ENCODE results near the gene IRX2. TPM values are rescaled to one million over a fixed set of nuclear protein-coding genes. Genes with fewer than 3 reads are reported as not detected.

IRX2 gene
- total and polyA plus RNA-seq, 9 donors: 0.04 to 0.46 (median 0.15) TPM; not detected in 4

- no peaks in the 10 kb centered on the region for H3K36me3 ChIP-seq
- no peaks in the 10 kb centered on the region for H3K9me3 ChIP-seq
- no peaks in the 10 kb centered on the region for H3K4me1 ChIP-seq (ENCODE audit: insufficient read depth)
- no peak for DNase-seq
- no peaks in the 10 kb centered on the region for H3K27me3 ChIP-seq
- no peak overlapping the region for H3K4me3 ChIP-seq
- H3K27ac ChIP-seq: no peak overlapping the region
- intact Hi-C loops (cut with DNase I): no loop called here
- 83 to 93% (median 84%) methylated on average over 7 to 8 of the region's 8 CpGs for WGBS, 3 donors
- TF ChIP-seq EP300 (IDR thresholded peaks at IDR 0.05): no peak
- TF ChIP-seq POLR2A (IDR thresholded peaks at IDR 0.05): no peak
- TF ChIP-seq CTCF (IDR thresholded peaks at IDR 0.05): no peak
Measured at GRCh38 chr5:2699231-2699630, 52.2 kb downstream of the IRX2 start.

GRCh38 chr5:2698581-2698980 is 52.9 kb downstream of the IRX2 start:
- intact Hi-C loops (cut with DNase I): no loop called here
- no peak for DNase-seq

GRCh38 chr5:2697446-2698200 is 53.9 kb downstream of the IRX2 start:
- no peaks in the 10 kb centered on the region for H3K27me3 ChIP-seq
- intact Hi-C loops (cut with DNase I): no loop called here
- H3K9me3 ChIP-seq: no peaks in the 10 kb centered on the region
- no peak overlapping the region for H3K27ac ChIP-seq
- no peaks in the 10 kb centered on the region for H3K36me3 ChIP-seq
- no peak for DNase-seq
- no peak overlapping the region for H3K4me3 ChIP-seq
- TF ChIP-seq EP300 (IDR thresholded peaks at IDR 0.05) (no peak), CTCF (IDR thresholded peaks at IDR 0.05) (no peak), POLR2A (IDR thresholded peaks at IDR 0.05) (no peak)
- no peaks in the 10 kb centered on the region for H3K4me1 ChIP-seq (ENCODE audit: insufficient read depth)
- WGBS, 3 donors: 81 to 86% (median 84%) methylated on average over 23 of the region's 23 CpGs

More at GRCh38 chr5:2698581-2698980, 52.9 kb downstream of the IRX2 start:
- Histone ChIP-seq H3K4me1 (ENCODE audit: insufficient read depth) (no peaks in the 10 kb centered on the region), H3K27ac (no peak overlapping the region), H3K4me3 (no peak overlapping the region), H3K27me3 (no peaks in the 10 kb centered on the region), H3K36me3 (no peaks in the 10 kb centered on the region), H3K9me3 (no peaks in the 10 kb centered on the region)
- TF ChIP-seq EP300 (IDR thresholded peaks at IDR 0.05): no peak
- no peak for TF ChIP-seq POLR2A (IDR thresholded peaks at IDR 0.05)
- no peak for TF ChIP-seq CTCF (IDR thresholded peaks at IDR 0.05)
- WGBS, 3 donors: 45 to 62% (median 46%) methylated on average over 13 of the region's 13 CpGs

- intact Hi-C loops (cut with DNase I): no loop called here
- TF ChIP-seq EP300 (IDR thresholded peaks at IDR 0.05): no peak
- TF ChIP-seq POLR2A (IDR thresholded peaks at IDR 0.05): no peak
- TF ChIP-seq CTCF (IDR thresholded peaks at IDR 0.05): no peak
- no peak for DNase-seq
- no peaks in the 10 kb centered on the region for H3K36me3 ChIP-seq
- WGBS, 3 donors: 90 to 93% (median 92%) methylated on average over 9 of the region's 9 CpGs
- H3K27me3 ChIP-seq: no peaks in the 10 kb centered on the region
- H3K27ac ChIP-seq: no peak overlapping the region
- H3K4me3 ChIP-seq: no peak overlapping the region
- H3K4me1 ChIP-seq (ENCODE audit: insufficient read depth): no peaks in the 10 kb centered on the region
- no peaks in the 10 kb centered on the region for H3K9me3 ChIP-seq
Measured at GRCh38 chr5:2697041-2697440, 54.4 kb downstream of the IRX2 start.

Measured in ovary (tissue), 9 donors.